ENCODE results near the gene LRRC74A. TPM values are rescaled to one million over a fixed set of nuclear protein-coding genes. Genes with fewer than 3 reads are reported as not detected.
A peak's percentile ranks its signal among the peaks of the same experiment; 100 is the strongest.

The LRRC74A gene
- total RNA-seq, 6 experiments from 2014 or later: not detected

DNA sequence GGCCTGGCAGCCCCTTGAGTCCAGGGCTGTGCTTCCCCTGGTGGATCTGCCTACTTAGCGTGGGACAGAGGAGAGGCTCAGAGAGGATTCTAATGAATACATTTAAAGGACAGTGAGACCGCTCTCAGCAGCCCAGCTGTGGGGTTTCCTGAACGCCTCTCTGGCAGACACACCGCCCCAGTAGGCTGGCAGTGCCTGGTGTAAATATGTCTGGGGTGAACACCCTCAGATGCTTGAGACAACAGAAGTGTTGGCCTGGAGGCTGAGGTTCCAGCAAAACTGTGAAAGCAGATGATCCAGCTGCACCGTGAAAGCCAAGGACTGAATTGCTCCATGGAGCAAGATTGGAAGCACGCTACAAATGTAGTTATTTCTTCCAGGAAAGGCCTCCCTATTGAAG lies 55.1 kb downstream of the LRRC74A start:
- no peak for DNase-seq
- Mint-ChIP-seq H3K4me3 (no peak overlapping the region), H3K27ac (no peak overlapping the region), H3K27me3 (ENCODE audit: insufficient read depth) (peaks cover 14% of the 10 kb centered on the region), H3K9me3 (no peaks in the 10 kb centered on the region), H3K4me1 (ENCODE audit: low read depth) (peaks cover 4% of the 10 kb centered on the region; the same call in 1 of the 2 replicates), H3K36me3 (ENCODE audit: low read depth) (no peaks in the 10 kb centered on the region)
- TF ChIP-seq, protein P1, sequence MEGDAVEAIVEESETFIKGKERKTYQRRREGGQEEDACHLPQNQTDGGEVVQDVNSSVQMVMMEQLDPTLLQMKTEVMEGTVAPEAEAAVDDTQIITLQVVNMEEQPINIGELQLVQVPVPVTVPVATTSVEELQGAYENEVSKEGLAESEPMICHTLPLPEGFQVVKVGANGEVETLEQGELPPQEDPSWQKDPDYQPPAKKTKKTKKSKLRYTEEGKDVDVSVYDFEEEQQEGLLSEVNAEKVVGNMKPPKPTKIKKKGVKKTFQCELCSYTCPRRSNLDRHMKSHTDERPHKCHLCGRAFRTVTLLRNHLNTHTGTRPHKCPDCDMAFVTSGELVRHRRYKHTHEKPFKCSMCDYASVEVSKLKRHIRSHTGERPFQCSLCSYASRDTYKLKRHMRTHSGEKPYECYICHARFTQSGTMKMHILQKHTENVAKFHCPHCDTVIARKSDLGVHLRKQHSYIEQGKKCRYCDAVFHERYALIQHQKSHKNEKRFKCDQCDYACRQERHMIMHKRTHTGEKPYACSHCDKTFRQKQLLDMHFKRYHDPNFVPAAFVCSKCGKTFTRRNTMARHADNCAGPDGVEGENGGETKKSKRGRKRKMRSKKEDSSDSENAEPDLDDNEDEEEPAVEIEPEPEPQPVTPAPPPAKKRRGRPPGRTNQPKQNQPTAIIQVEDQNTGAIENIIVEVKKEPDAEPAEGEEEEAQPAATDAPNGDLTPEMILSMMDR (IDR thresholded peaks at IDR 0.05): no peak

DNA sequence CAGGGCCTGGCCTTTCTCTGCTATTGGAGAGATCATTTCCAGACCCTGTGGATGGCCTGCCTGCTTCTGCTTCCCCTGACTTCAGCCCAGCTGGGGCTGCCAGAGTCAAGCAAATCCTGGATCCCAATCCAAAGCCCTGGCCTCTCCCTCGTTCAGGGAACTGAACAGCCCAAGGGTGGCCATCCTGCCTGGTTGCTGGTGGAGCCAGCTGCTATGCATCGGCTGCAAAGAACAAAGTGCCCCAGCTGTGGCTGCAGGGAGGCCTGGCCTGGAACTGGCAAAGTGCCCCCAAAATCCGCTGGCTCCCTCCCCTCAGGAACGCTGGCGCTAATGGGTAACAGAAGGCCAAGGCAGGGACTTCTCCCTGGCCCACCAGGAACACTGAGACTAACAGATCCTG lies 56.4 kb downstream of the LRRC74A start:
- Mint-ChIP-seq H3K27me3 (ENCODE audit: insufficient read depth) (peaks cover 14% of the 10 kb centered on the region), H3K27ac (no peak overlapping the region), H3K36me3 (ENCODE audit: low read depth) (no peaks in the 10 kb centered on the region), H3K9me3 (no peaks in the 10 kb centered on the region), H3K4me1 (ENCODE audit: low read depth) (peaks cover 17% of the 10 kb centered on the region), H3K4me3 (no peak overlapping the region)
- no peak for DNase-seq
- TF ChIP-seq, protein P1 (IDR thresholded peaks at IDR 0.05): no peak

DNA sequence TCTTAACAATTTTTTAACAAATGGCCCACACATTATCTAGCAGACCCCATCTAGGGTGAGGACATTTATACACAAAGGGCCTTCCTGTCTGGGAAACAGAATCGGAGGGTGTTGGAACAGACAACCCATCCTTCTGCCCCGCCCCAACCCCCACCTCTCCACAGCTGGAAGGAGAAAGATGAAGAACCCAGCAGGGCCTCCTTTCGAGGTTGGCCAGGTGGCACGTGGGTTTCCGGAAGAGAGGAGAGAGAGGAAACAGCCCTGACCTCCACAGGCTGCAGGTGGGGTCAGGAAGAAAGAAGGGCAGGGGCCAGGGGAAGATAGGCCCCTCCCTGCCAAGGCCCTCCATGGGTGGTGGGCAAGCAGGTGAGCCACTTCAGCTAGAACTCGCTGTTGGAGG lies 57.2 kb downstream of the LRRC74A start:
- TF ChIP-seq, protein P1 (IDR thresholded peaks at IDR 0.05): no peak
- Mint-ChIP-seq H3K36me3 (ENCODE audit: low read depth) (no peaks in the 10 kb centered on the region), H3K27me3 (ENCODE audit: insufficient read depth) (peaks cover 14% of the 10 kb centered on the region), H3K4me3 (no peak overlapping the region), H3K27ac (no peak overlapping the region), H3K9me3 (no peaks in the 10 kb centered on the region), H3K4me1 (ENCODE audit: low read depth) (peaks cover 20% of the 10 kb centered on the region)
- DNase-seq: no peak

DNA sequence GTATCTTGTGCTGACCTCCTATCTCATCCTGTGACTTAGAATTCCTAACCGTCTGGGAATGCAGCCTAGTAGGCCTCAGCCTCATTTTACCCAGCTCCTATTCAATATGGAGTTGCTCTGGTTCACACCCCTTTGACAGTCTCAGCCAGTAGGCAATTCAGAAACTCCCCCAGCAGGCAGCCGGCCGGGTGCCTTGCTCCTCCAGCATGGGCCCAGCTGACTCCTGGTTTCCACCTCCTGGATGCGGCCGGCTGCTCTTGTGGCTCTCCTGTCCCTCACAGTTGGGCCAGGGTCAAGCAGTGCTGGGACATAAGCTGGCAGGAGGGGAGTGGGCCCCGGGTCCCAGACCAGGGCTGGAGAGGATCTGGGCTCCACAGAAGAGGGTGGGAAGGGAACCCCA lies 58.2 kb downstream of the LRRC74A start:
- Mint-ChIP-seq H3K27me3 (ENCODE audit: insufficient read depth) (peaks cover 10% of the 10 kb centered on the region), H3K36me3 (ENCODE audit: low read depth) (no peaks in the 10 kb centered on the region), H3K27ac (no peak overlapping the region), H3K4me1 (ENCODE audit: low read depth) (peaks cover 20% of the 10 kb centered on the region), H3K4me3 (no peak overlapping the region), H3K9me3 (no peaks in the 10 kb centered on the region)
- TF ChIP-seq, protein P1 (IDR thresholded peaks at IDR 0.05): no peak
- no peak for DNase-seq

DNA sequence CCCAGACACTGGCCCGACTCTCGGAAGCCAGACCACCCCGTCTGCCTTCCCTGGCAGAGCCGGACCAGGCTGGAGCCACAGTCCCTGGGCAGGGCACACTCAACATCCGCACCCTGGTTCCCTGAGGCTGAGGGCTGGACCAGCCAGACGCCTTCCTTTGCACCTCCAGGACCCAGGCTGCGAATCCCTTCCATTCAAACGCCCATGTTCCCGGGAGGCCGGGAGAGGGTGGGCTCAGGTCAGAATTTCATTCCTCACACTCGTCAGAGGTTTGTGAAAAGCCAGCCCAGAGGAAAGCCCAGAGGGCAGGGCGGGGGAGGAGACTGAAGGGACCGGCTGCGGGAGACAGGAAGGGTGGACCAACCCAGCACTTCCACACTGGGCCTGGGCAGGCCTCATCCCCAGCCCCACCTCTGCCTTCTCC lies 58.7 kb downstream of the LRRC74A start:
- Mint-ChIP-seq H3K27me3 (ENCODE audit: insufficient read depth) (peaks cover 10% of the 10 kb centered on the region), H3K27ac (no peak overlapping the region), H3K36me3 (ENCODE audit: low read depth) (no peaks in the 10 kb centered on the region), H3K9me3 (no peaks in the 10 kb centered on the region), H3K4me3 (no peak overlapping the region), H3K4me1 (ENCODE audit: low read depth) (peaks cover 20% of the 10 kb centered on the region)
- TF ChIP-seq, protein P1 (IDR thresholded peaks at IDR 0.05): no peak
- DNase-seq: no peak

DNA sequence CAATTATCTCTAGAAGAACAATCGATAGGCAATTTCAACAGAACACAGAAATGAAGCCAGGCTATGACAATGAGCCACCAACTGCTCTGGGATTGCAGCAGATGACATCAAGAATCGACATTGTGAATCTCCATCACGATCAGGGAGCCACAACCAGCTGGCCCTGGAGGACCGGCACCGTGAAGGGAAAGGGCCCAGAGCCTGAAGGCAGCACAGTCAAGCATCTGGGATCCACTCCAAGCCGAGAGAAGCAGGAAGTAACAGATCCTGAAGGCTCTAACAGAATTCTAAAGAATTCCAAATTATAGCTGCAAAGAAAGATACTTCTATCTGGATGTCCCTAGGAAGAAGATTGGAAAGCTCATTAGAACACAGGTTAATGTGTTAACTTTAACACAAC lies 61.0 kb downstream of the LRRC74A start:
- peak; percentile 11 for DNase-seq
- Mint-ChIP-seq H3K27ac (peak overlapping the region; percentile 60; the same call in 1 of the 2 replicates), H3K4me1 (ENCODE audit: low read depth) (peaks cover 20% of the 10 kb centered on the region), H3K9me3 (peaks cover 11% of the 10 kb centered on the region), H3K36me3 (ENCODE audit: low read depth) (peaks cover under 1% of the 10 kb centered on the region; the same call in 1 of the 2 replicates), H3K27me3 (ENCODE audit: insufficient read depth) (peaks cover 7% of the 10 kb centered on the region), H3K4me3 (no peak overlapping the region)
- TF ChIP-seq, protein P1 (IDR thresholded peaks at IDR 0.05): no peak
